SK-N-SH treated with all-trans-retinoic acid at 6 μM for 48 hours (cell line): ENCODE measurements around the gene RAPGEF4.
A peak's percentile ranks its signal among the peaks of the same experiment; 100 is the strongest.

Experiments
- ATAC-seq: fragments of 200-7000 bp; cut with Tn5 transposase; 3 replicates; pipeline ENCODE4 v1.9.1; 2020; ENCODE audit warnings: mild to moderate bottlenecking, moderate library complexity
- ARNTL ChIP-seq: fragments of 450-650 bp; formaldehyde crosslinking; IDR thresholded peaks from 2 replicates; pipeline ENCODE4 v1.5.0; 2020; ENCODE audit warnings: low read depth, mild to moderate bottlenecking, moderate library complexity, borderline replicate concordance
- BACH2 ChIP-seq: fragments of 250-450 bp; sonication (Bioruptor Pico); IDR thresholded peaks from 2 replicates; pipeline ENCODE4 v1.9.0; 2021; ENCODE audit warnings: mild to moderate bottlenecking, borderline replicate concordance
- CREB5 ChIP-seq: fragments of 250-450 bp; sonication (Bioruptor Pico); IDR thresholded peaks from 2 replicates; pipeline ENCODE4 v1.5.1; 2020; ENCODE audit warnings: low read depth, mild to moderate bottlenecking, moderate library complexity
- CSDC2 ChIP-seq: fragments of 250-450 bp; sonication (Bioruptor Pico); IDR thresholded peaks from 2 replicates; pipeline ENCODE4 v1.5.0; 2020; ENCODE audit warnings: mild to moderate bottlenecking, moderate library complexity
- CSRNP3 ChIP-seq: fragments of 250-450 bp; sonication (Bioruptor Pico); IDR thresholded peaks from 2 replicates; pipeline ENCODE4 v1.5.1; 2021; ENCODE audit warnings: mild to moderate bottlenecking, moderate library complexity
- ESRRG ChIP-seq: fragments of 250-450 bp; sonication (Bioruptor Pico); IDR thresholded peaks from 2 replicates; pipeline ENCODE4 v1.6.1; 2021; ENCODE audit warnings: mild to moderate bottlenecking
- GLIS3 ChIP-seq: fragments of 250-450 bp; sonication (Bioruptor Pico); IDR thresholded peaks from 2 replicates; pipeline ENCODE4 v1.5.0; 2020; ENCODE audit warnings: mild to moderate bottlenecking, moderate library complexity
- PATZ1 ChIP-seq: fragments of 250-450 bp; sonication (Bioruptor Pico); IDR thresholded peaks from 2 replicates; pipeline ENCODE4 v1.8.0; 2020; ENCODE audit warnings: mild to moderate bottlenecking, moderate library complexity, borderline replicate concordance
- POU6F1 ChIP-seq: fragments of 250-450 bp; sonication (Bioruptor Pico); IDR thresholded peaks from 2 replicates; pipeline ENCODE4 v1.8.0; 2021; ENCODE audit warnings: low read depth, mild to moderate bottlenecking, moderate library complexity, borderline replicate concordance
- PPARA ChIP-seq: fragments of 250-450 bp; sonication (Bioruptor Pico); IDR thresholded peaks from 2 replicates; pipeline ENCODE4 v1.5.0; 2020; ENCODE audit warnings: mild to moderate bottlenecking, borderline replicate concordance
- SNAI2 ChIP-seq: fragments of 250-450 bp; sonication (Bioruptor Pico); IDR thresholded peaks from 2 replicates; pipeline ENCODE4 v1.5.0; 2020; ENCODE audit warnings: mild to moderate bottlenecking, moderate library complexity
- TCF4 ChIP-seq: fragments of 250-450 bp; sonication (Bioruptor Pico); IDR thresholded peaks from 2 replicates; pipeline ENCODE4 v1.8.0; 2021; ENCODE audit warnings: mild to moderate bottlenecking, moderate library complexity, borderline replicate concordance
- TOX ChIP-seq: fragments of 250-450 bp; sonication (Bioruptor Pico); IDR thresholded peaks from 2 replicates; pipeline ENCODE4 v1.8.0; 2021; ENCODE audit warnings: mild to moderate bottlenecking, moderate library complexity, borderline replicate concordance
- TSHZ2 ChIP-seq: fragments of 250-450 bp; sonication (Bioruptor Pico); IDR thresholded peaks from 2 replicates; pipeline ENCODE4 v1.5.0; 2020; ENCODE audit warnings: mild to moderate bottlenecking, moderate library complexity
- ZC3H10 ChIP-seq: fragments of 250-450 bp; sonication (Bioruptor Pico); IDR thresholded peaks from 2 replicates; pipeline ENCODE4 v1.5.1; 2021; ENCODE audit warnings: mild to moderate bottlenecking, moderate library complexity
- ZFP3 ChIP-seq: fragments of 250-450 bp; sonication (Bioruptor Pico); IDR thresholded peaks from 2 replicates; pipeline ENCODE4 v1.5.0; 2020; ENCODE audit warnings: mild to moderate bottlenecking, moderate library complexity
- ZFP30 ChIP-seq: fragments of 450-650 bp; formaldehyde crosslinking; IDR thresholded peaks from 2 replicates; pipeline ENCODE4 v1.5.0; 2022; ENCODE audit warnings: mild to moderate bottlenecking, moderate library complexity
- ZNF565 ChIP-seq: fragments of 450-650 bp; formaldehyde crosslinking; conservative IDR thresholded peaks from 2 replicates; pipeline ENCODE4 v1.5.0; 2020; ENCODE audit warnings: low read depth, mild to moderate bottlenecking, moderate library complexity
- ZNF70 ChIP-seq: fragments of 450-650 bp; formaldehyde crosslinking; IDR thresholded peaks from 2 replicates; pipeline ENCODE4 v1.5.0; 2020; ENCODE audit warnings: mild to moderate bottlenecking, moderate library complexity
- ZNF8 ChIP-seq: fragments of 450-650 bp; formaldehyde crosslinking; IDR thresholded peaks from 2 replicates; pipeline ENCODE4 v1.5.0; 2020; ENCODE audit warnings: mild to moderate bottlenecking, moderate library complexity

RAPGEF4 gene

GRCh38 chr2:173075781-173076580 is 340.3 kb downstream of the RAPGEF4 start, which contains the start of gene MAP3K20:
MAP3K20 (plus strand) TSS chr2:173075846; CDS start chr2:173091032, 15,186 bp downstream.
- peak; percentile 80 for ATAC-seq
- TF ChIP-seq TOX (no peak), ZNF565 (no peak), ARNTL (no peak), ZFP30 (no peak), CSDC2 (CRISPR knock-in tag) (no peak), TCF4 (CRISPR knock-in tag) (no peak)

GRCh38 chr2:173076581-173077345 is 341.1 kb downstream of the RAPGEF4 start:
- peak; percentile 60 for ATAC-seq
- TF ChIP-seq ZNF565 (no peak), TOX (no peak), CSDC2 (CRISPR knock-in tag) (no peak), ZNF8 (CRISPR knock-in tag) (no peak), PATZ1 (CRISPR knock-in tag) (no peak)
- TF ChIP-seq, all 23 proteins: peak for 0

- TF ChIP-seq ESRRG (CRISPR knock-in tag) (no peak), ZNF70 (no peak), CSDC2 (CRISPR knock-in tag) (no peak), ZC3H10 (CRISPR knock-in tag) (no peak), ZFP30 (no peak), CSRNP3 (no peak), SNAI2 (CRISPR knock-in tag) (no peak), GLIS3 (CRISPR knock-in tag) (no peak), ZNF8 (CRISPR knock-in tag) (no peak), ZFP3 (no peak), CREB5 (no peak), BACH2 (CRISPR knock-in tag) (no peak), PPARA (CRISPR knock-in tag) (no peak), TSHZ2 (no peak), POU6F1 (CRISPR knock-in tag) (no peak)
These were observed 342.0 kb downstream of the RAPGEF4 start for GRCh38 chr2:173077506-173078177.

More at GRCh38 chr2:173077506-173078177, 342.0 kb downstream of the RAPGEF4 start:
- no peak for ATAC-seq
